AG10803 (cell line): ENCODE results near the gene DNPEP.

Experiments
- DNase-seq: peaks from one replicate; pipeline ENCODE4 v3.0.0; 2010; ENCODE audit warnings: low read depth
- H3K4me3 ChIP-seq: 2 replicates; pipeline ENCODE4 v1.5.1; 2011; ENCODE audit warnings: mild to moderate bottlenecking, low read length, control low read depth
- TF ChIP-seq, protein P1 (sequence below): conservative IDR thresholded peaks from 2 replicates; pipeline ENCODE4 v1.5.1; 2011; ENCODE audit warnings: mild to moderate bottlenecking, low read length, control low read depth, inconsistent platforms

The DNPEP gene

DNA sequence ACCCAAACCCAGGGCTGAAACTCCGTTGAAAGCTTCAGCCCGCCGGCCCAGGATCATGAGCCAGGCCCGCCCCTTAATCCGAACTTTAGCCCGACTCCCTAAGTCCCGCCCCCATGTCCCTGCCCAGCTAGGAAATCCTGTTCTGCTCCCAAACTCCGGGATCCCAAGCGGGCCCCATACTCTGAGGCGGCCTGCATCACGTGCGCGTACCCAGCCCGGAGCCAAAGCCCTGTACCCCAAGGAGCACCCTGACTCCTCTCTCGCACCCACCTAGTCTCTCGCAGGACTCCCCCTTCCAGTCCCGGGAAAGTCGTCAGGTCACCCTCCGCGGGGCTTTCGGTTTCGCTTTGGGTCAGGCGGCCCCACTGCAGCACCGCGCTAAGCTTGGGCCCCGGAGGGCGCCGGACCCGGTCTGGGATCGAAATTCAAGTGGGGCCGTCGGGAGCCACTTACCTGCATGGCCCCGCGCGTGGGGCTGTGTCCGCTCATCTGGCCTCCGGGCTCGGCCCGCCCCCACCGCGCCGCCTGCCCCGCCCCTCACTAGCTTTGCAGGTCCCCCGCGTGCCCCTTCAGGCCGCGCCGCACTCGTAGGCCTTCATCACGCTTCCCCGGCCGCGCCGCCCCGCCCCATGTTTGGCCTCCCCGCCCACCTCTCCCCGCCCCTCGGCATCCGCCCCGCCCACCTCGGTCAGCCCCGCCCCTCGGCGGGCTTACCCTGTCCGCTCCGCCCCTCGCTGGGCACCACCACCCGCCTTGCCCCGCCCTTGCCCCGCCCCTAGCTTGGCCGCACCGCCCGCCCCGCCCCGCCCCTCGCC, at the start of gene DNPEP:
DNPEP (minus strand) TSS at position 607 of the 815 bp plus-strand sequence; CDS start at position 489, 118 bp downstream.
- peak; percentile 91 for DNase-seq
- TF ChIP-seq, protein P1, sequence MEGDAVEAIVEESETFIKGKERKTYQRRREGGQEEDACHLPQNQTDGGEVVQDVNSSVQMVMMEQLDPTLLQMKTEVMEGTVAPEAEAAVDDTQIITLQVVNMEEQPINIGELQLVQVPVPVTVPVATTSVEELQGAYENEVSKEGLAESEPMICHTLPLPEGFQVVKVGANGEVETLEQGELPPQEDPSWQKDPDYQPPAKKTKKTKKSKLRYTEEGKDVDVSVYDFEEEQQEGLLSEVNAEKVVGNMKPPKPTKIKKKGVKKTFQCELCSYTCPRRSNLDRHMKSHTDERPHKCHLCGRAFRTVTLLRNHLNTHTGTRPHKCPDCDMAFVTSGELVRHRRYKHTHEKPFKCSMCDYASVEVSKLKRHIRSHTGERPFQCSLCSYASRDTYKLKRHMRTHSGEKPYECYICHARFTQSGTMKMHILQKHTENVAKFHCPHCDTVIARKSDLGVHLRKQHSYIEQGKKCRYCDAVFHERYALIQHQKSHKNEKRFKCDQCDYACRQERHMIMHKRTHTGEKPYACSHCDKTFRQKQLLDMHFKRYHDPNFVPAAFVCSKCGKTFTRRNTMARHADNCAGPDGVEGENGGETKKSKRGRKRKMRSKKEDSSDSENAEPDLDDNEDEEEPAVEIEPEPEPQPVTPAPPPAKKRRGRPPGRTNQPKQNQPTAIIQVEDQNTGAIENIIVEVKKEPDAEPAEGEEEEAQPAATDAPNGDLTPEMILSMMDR: no peak
- peak within 1 kb of the TSS; percentile 83 for H3K4me3 ChIP-seq

DNA sequence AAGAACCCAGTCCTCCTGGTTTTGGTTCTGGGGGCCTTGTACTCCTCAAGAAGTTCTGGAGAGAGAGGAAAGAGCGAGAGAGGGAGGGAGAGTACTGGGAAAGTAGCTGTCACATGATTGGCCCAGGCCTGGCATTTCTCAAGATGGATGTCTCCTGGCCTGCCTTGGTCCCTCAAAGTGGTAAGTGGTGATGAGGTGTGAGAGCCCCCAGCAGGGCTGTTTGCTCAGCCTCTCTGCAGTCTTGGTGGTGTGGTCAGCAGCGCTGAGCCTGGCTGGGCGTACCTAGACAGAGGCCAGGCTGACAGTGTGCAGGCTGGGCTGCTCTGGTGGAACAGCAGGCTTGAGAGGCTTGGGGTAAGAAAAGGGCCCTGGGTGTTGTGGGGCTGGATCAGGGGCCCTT, 49.4 kb upstream of the DNPEP start:
- TF ChIP-seq, protein P1: no peak
- no peak overlapping the region for H3K4me3 ChIP-seq
- no peak for DNase-seq

DNA sequence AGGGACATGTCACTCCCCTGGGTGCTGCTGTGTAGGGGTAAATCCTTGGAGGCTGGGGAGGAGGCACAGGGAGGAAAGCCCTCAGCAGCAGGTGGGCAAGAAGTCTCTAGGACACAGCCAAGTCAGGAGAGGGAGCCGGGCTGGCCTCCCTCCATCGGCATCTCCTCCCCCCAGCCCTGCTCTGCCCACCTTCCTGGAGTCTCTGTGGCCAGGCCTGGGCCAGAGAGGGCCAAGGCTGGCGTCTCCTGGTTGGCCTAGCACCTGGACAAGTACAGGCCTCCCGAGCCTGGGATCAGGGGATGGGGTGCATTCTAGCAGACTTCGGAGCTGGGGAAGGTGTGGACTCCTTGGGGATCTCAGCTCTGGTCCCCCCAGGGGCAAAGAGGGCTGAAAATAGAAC, 48.8 kb upstream of the DNPEP start:
- H3K4me3 ChIP-seq: no peak overlapping the region
- DNase-seq: no peak
- TF ChIP-seq, protein P1: no peak

DNA sequence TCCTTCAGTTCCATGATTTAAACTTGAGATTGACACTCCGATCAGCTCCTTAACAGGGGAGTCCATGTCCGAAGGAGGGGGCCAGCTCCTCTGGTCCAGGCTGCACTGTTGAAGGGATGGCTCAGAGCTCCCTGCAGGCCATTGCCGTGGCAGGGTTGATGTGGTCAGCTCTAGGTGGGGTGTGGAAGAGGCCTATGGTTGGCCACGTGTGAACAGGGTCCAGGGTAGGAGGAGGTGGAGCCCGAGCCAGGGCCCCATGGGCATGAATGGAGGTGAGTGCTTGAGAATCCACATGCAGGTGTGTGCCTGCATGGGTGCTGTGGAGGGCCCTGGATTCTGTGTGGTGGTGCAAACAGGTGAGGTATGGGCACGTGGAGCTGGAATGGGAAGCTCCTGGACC, 48.0 kb upstream of the DNPEP start:
- DNase-seq: no peak
- H3K4me3 ChIP-seq: no peak overlapping the region
- TF ChIP-seq, protein P1: no peak

DNA sequence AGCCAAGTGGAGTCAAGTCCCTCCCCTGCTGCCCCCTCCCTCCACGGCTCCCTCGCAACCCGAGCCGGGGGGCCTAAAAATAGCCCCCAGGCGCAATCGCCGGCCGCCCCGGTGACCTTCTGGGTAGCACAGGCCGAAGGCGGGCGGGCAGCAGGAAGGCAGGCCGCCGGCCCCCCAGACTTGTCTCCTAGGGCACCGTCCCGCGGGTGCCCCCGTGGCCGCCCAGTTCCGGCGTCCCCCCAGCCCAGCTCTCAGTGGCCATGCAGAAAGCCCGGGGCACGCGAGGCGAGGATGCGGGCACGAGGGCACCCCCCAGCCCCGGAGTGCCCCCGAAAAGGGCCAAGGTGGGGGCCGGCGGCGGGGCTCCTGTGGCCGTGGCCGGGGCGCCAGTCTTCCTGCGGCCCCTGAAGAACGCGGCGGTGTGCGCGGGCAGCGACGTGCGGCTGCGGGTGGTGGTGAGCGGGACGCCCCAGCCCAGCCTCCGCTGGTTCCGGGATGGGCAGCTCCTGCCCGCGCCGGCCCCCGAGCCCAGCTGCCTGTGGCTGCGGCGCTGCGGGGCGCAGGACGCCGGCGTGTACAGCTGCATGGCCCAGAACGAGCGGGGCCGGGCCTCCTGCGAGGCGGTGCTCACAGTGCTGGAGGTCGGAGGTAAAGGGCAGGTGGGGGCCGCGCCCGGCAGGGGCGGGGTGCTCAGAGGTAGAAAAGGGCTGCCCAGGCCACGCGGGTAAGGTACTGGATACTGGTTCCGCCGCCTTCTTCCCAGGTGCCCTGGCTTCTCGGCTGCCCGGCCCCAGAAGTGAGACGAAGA, 47.2 kb upstream of the DNPEP start, which contains the start of gene SPEG:
SPEG (plus strand) TSS at position 126 of the 808 bp plus-strand sequence; CDS start at position 261, 135 bp downstream.
- DNase-seq: no peak
- TF ChIP-seq, protein P1: no peak
- no peak within 1 kb of the TSS for H3K4me3 ChIP-seq

DNA sequence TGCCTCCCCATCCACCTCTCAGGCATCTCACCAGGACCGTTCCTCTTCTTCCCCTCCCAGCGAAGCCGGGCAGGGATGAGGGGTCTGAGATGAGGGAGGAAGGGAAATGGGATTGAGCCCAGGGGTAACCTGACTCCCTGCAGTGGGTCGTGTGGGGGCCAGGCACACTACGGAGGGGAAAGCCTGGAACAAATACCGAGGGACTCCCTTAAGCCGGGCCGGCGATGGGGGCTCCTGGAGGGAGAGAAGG, 46.7 kb upstream of the DNPEP start:
- DNase-seq: no peak
- TF ChIP-seq, protein P1: no peak
- no peak overlapping the region for H3K4me3 ChIP-seq
